Measurements from ENCODE around the gene FBXW5. TPM values are rescaled to one million over a fixed set of nuclear protein-coding genes. Genes with fewer than 3 reads are reported as not detected.

The FBXW5 gene
- total RNA-seq, 1 experiment from 2014 or later = 50.8 TPM

DNA sequence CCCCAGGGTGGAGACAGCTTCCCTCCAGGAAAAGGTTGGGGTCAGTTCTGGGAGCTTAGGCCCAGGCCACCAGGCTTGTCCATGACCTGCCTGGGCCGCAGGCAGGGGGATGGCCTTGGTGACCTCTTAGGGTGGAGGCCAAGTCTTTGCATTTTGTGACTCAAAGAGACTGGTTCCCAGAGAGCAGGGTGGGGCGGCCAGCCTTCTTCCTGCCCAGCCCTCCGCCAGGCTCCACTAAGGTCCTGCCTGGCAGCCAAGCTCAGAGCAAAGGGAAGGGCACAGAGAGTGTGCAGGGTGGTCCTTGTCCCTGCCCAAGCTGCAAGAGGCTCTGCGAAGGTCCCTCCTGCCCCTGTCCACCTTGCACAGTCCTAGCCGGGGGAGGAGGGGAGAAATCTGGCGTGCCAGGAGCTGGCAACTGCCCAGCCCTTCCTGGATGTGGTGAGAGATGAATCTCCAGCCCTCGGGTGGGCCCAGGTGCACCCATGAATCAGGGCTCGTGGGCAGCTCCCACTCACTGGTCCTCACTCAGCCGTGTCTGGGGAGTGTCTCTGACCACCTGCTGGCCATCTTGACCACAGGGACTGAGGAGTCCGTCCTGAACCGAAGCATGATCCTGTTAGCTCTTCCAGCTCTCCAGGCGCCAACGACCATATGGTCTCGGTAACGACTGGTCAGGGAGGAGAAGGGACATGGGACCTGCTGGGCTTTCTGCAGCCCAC is 30.4 kb upstream of the FBXW5 start:
- CTCF ChIA-PET = no interaction called here
- DNase-seq = no peak
- H3K4me3 Mint-ChIP-seq (ENCODE audit: low read depth, unreplicated experiment) = no peak overlapping the region
- no peaks in the 10 kb centered on the region for H3K4me1 Mint-ChIP-seq (ENCODE audit: low read depth, unreplicated experiment)
- no peaks in the 10 kb centered on the region for H3K9me3 Mint-ChIP-seq (ENCODE audit: low read depth, unreplicated experiment)
- no TSS peak for BruUV-seq (replicated peaks)
- TF ChIP-seq, protein P1, sequence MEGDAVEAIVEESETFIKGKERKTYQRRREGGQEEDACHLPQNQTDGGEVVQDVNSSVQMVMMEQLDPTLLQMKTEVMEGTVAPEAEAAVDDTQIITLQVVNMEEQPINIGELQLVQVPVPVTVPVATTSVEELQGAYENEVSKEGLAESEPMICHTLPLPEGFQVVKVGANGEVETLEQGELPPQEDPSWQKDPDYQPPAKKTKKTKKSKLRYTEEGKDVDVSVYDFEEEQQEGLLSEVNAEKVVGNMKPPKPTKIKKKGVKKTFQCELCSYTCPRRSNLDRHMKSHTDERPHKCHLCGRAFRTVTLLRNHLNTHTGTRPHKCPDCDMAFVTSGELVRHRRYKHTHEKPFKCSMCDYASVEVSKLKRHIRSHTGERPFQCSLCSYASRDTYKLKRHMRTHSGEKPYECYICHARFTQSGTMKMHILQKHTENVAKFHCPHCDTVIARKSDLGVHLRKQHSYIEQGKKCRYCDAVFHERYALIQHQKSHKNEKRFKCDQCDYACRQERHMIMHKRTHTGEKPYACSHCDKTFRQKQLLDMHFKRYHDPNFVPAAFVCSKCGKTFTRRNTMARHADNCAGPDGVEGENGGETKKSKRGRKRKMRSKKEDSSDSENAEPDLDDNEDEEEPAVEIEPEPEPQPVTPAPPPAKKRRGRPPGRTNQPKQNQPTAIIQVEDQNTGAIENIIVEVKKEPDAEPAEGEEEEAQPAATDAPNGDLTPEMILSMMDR (IDR thresholded peaks at IDR 0.05; ENCODE audit: unreplicated experiment) = no peak
- H3K36me3 Mint-ChIP-seq (ENCODE audit: insufficient read depth, unreplicated experiment) = no peaks in the 10 kb centered on the region
- no peak overlapping the region for H3K27ac Mint-ChIP-seq (ENCODE audit: unreplicated experiment)
- no peaks in the 10 kb centered on the region for H3K27me3 Mint-ChIP-seq (ENCODE audit: unreplicated experiment)
- intact Hi-C loops (cut with micrococcal nuclease; ENCODE audit: unreplicated experiment) = no loop called here

DNA sequence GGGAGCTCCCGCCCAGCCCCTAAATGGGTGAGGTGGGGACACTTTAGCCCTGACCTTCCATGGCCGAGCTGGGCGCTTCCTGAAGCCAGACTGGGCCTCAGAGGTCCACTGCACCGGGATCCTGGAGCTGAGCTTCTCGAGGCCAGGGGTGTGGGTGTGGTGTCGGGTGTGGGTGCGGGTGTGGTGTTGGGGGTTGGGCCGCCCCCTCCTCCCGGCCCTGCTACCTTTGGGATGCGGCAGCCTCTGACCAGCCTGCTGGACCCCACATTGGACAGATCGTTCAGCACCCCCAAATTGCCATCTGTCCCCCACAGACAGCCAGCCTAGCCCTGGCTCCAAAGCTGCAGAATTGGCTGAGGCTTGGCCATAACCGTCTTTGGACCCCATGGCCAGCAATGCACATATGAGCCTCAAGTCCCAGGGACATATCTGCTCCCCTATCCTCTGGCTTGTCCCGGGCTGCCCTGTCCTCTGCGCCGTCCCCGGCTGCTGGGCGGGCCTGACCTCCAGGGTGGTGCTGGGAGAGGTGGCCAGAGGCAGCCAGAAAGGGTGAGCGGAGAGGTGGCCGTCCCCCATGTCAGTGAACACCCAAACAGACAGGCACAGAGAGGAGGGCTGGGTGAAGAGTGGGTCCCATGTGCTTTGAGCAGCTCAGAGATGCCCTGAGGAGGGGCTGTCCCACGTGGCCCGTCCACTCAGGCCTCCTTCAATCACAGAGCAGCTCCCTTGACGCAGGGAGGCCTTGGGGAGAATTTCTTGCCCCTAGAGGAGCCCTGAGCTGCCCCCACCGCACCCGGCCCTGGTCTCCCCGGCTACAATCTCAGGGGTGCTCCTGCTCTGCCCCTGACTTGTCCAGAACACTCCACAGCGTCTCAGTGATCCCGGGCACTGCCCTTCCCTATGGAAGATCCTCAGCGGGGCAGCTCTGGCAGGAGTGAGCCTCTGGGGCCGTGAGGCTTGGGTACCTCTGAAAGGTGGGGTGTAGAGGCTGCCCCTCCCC is 29.4 kb upstream of the FBXW5 start:
- Mint-ChIP-seq H3K27ac (ENCODE audit: unreplicated experiment) (no peak overlapping the region), H3K36me3 (ENCODE audit: insufficient read depth, unreplicated experiment) (no peaks in the 10 kb centered on the region), H3K4me1 (ENCODE audit: low read depth, unreplicated experiment) (no peaks in the 10 kb centered on the region), H3K27me3 (ENCODE audit: unreplicated experiment) (no peaks in the 10 kb centered on the region), H3K4me3 (ENCODE audit: low read depth, unreplicated experiment) (no peak overlapping the region), H3K9me3 (ENCODE audit: low read depth, unreplicated experiment) (no peaks in the 10 kb centered on the region)
- intact Hi-C loops (cut with micrococcal nuclease; ENCODE audit: unreplicated experiment) = no loop called here
- CTCF ChIA-PET = interaction anchor here (0.6 kb wide), 1 partner anchor 150 kb away, joined by 3 read pairs; no protein-coding TSS in a partner anchor
- TF ChIP-seq, protein P1 (IDR thresholded peaks at IDR 0.05; ENCODE audit: unreplicated experiment) = no peak
- DNase-seq = no peak
- BruUV-seq (replicated peaks) = no TSS peak

DNA sequence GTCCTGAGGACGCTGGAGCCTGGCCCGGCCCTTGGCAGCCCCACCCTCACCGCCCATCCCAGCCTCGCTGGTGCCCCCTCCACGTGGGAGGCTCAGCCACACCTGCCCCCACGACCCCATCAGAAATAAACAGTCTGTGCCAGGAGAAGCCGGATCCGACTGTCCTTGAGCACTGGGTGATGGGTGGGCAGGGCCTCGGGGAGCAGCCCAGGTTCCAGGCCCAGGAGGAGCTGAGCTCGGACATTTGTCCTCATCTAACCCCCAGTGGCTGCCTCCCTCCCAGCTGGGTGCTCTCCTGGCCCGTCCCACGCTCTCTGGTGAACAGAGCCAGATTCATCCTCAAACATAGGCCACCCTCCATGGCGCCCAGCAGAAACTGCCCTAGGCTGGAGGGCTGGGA is 28.2 kb upstream of the FBXW5 start:
- BruUV-seq (replicated peaks) = no TSS peak

DNA sequence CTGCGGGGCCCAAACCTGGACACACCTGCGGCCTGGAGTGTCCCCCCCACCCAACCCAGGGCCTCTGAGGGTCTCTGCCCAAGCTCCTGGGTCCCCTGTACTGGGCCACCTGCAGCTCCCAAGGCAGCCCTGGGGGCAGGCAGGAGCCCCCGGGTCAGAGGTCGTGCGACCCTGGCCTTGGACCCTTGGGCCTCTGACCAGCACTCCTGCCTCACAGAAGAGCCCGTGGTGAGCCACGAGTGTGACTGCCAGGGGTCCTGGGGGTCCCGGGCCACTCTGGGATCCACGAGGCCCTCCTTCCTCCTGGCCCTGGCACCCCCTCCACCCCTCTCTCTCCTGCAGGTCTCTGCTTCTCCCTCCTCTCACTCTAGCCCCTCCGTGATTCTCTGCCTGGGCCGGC is 27.8 kb upstream of the FBXW5 start:
- no peak overlapping the region for H3K27ac Mint-ChIP-seq (ENCODE audit: unreplicated experiment)
- BruUV-seq (replicated peaks) = no TSS peak
- no peaks in the 10 kb centered on the region for H3K27me3 Mint-ChIP-seq (ENCODE audit: unreplicated experiment)
- H3K4me3 Mint-ChIP-seq (ENCODE audit: low read depth, unreplicated experiment) = no peak overlapping the region
- TF ChIP-seq, protein P1 (IDR thresholded peaks at IDR 0.05; ENCODE audit: unreplicated experiment) = no peak
- H3K9me3 Mint-ChIP-seq (ENCODE audit: low read depth, unreplicated experiment) = no peaks in the 10 kb centered on the region
- no peak for DNase-seq
- CTCF ChIA-PET = no interaction called here
- H3K4me1 Mint-ChIP-seq (ENCODE audit: low read depth, unreplicated experiment) = no peaks in the 10 kb centered on the region
- intact Hi-C loops (cut with micrococcal nuclease; ENCODE audit: unreplicated experiment) = no loop called here
- no peaks in the 10 kb centered on the region for H3K36me3 Mint-ChIP-seq (ENCODE audit: insufficient read depth, unreplicated experiment)

More for the DNA sequence above, 28.2 kb upstream of the FBXW5 start:
- H3K27ac Mint-ChIP-seq (ENCODE audit: unreplicated experiment) = no peak overlapping the region
- no peaks in the 10 kb centered on the region for H3K36me3 Mint-ChIP-seq (ENCODE audit: insufficient read depth, unreplicated experiment)
- H3K27me3 Mint-ChIP-seq (ENCODE audit: unreplicated experiment) = no peaks in the 10 kb centered on the region
- intact Hi-C loops (cut with micrococcal nuclease; ENCODE audit: unreplicated experiment) = no loop called here
- TF ChIP-seq, protein P1 (IDR thresholded peaks at IDR 0.05; ENCODE audit: unreplicated experiment) = no peak
- CTCF ChIA-PET = no interaction called here
- no peaks in the 10 kb centered on the region for H3K4me1 Mint-ChIP-seq (ENCODE audit: low read depth, unreplicated experiment)
- no peak for DNase-seq
- H3K9me3 Mint-ChIP-seq (ENCODE audit: low read depth, unreplicated experiment) = no peaks in the 10 kb centered on the region
- H3K4me3 Mint-ChIP-seq (ENCODE audit: low read depth, unreplicated experiment) = no peak overlapping the region
